GM23338 (cell line): ENCODE data around the gene RXRA. TPM values are rescaled to one million over a fixed set of nuclear protein-coding genes. Genes with fewer than 3 reads are reported as not detected.

ENCODE experiments used
- ATAC-seq: fragments of 200-7000 bp; cut with Tn5 transposase; 3 replicates; pipeline ENCODE4 v1.9.1; 2020
- DNase-seq: peaks from one replicate; pipeline ENCODE4 v3.0.0-alpha.2; 2015; ENCODE audit warnings: low spot score
- H2AFZ ChIP-seq: fragments of 200-600 bp; sonication (generic); 2 replicates; pipeline ENCODE4 v1.8.0; 2016; ENCODE audit warnings: antibody characterized with exemption, mild to moderate bottlenecking, moderate library complexity
- H3F3A ChIP-seq: fragments of 200-600 bp; sonication (generic); replicated peaks from 2 replicates; pipeline ENCODE4 v1.8.0; 2017; ENCODE audit warnings: antibody characterized with exemption, mixed run types, low read depth
- H3K27ac ChIP-seq: fragments of 200-600 bp; sonication (generic); 2 replicates; pipeline ENCODE4 v1.6.1; 2016; ENCODE audit warnings: low read depth
- H3K27me3 ChIP-seq: fragments of 200-600 bp; sonication (generic); 2 replicates; pipeline ENCODE4 v1.8.0; 2016; ENCODE audit warnings: mild to moderate bottlenecking, mixed run types, moderate library complexity; ENCODE audit not compliant: insufficient read depth
- H3K36me3 ChIP-seq: fragments of 200-600 bp; sonication (generic); 2 replicates; pipeline ENCODE4 v1.8.0; 2016; ENCODE audit warnings: mild to moderate bottlenecking; ENCODE audit not compliant: insufficient read depth
- H3K4me1 ChIP-seq: fragments of 200-600 bp; sonication (generic); 2 replicates; pipeline ENCODE4 v1.8.0; 2016; ENCODE audit warnings: mild to moderate bottlenecking, moderate library complexity; ENCODE audit not compliant: insufficient read depth
- H3K4me2 ChIP-seq: fragments of 200-600 bp; sonication (generic); 2 replicates; pipeline ENCODE4 v1.7.1; 2017; ENCODE audit warnings: mixed run types
- H3K4me3 ChIP-seq: fragments of 200-600 bp; sonication (generic); 2 replicates; pipeline ENCODE4 v1.6.1; 2016; ENCODE audit warnings: mixed run types
- H3K79me2 ChIP-seq: fragments of 200-600 bp; sonication (generic); replicated peaks from 2 replicates; pipeline ENCODE4 v1.8.0; 2017; ENCODE audit warnings: mild to moderate bottlenecking; ENCODE audit not compliant: insufficient read depth
- H3K9me2 ChIP-seq: fragments of 200-600 bp; sonication (generic); 2 replicates; pipeline ENCODE4 v1.8.0; 2017; ENCODE audit not compliant: insufficient read depth
- H4K20me1 ChIP-seq: fragments of 200-600 bp; sonication (generic); replicated peaks from 2 replicates; pipeline ENCODE4 v1.8.0; 2017; ENCODE audit warnings: mild to moderate bottlenecking; ENCODE audit not compliant: insufficient read depth
- H3K27ac Mint-ChIP-seq: 2 replicates; pipeline ENCODE4 v1.8.0; 2020; ENCODE audit warnings: inconsistent platforms, mild to moderate bottlenecking, moderate library complexity, mixed read lengths
- H3K27me3 Mint-ChIP-seq: 3 replicates; pipeline ENCODE4 v1.8.0; 2022; ENCODE audit warnings: low read depth, mild to moderate bottlenecking, moderate library complexity, mixed read lengths, inconsistent platforms; ENCODE audit not compliant: insufficient read depth, poor library complexity
- H3K36me3 Mint-ChIP-seq: 3 replicates; pipeline ENCODE4 v1.8.0; 2021; ENCODE audit warnings: low read depth, mild to moderate bottlenecking, inconsistent platforms, moderate library complexity, mixed read lengths
- H3K4me1 Mint-ChIP-seq: 3 replicates; pipeline ENCODE4 v1.8.0; 2020; ENCODE audit warnings: mild to moderate bottlenecking, inconsistent platforms, mixed read lengths
- H3K4me3 Mint-ChIP-seq: 3 replicates; pipeline ENCODE4 v1.8.0; 2021; ENCODE audit warnings: moderate library complexity, mild to moderate bottlenecking, inconsistent platforms, mixed read lengths
- H3K9me3 Mint-ChIP-seq: 3 replicates; pipeline ENCODE4 v1.8.0; 2020; ENCODE audit warnings: moderate library complexity, mild to moderate bottlenecking, inconsistent platforms, mixed read lengths
- CREB1 ChIP-seq: fragments of 250-450 bp; sonication (Bioruptor Pico); IDR thresholded peaks from 2 replicates; pipeline ENCODE4 v1.5.0; 2020; ENCODE audit warnings: low read depth, mild to moderate bottlenecking, moderate library complexity
- EZH2 ChIP-seq: fragments of 200-600 bp; sonication (generic); IDR thresholded peaks from one replicate; pipeline ENCODE4 v1.8.0; 2017; ENCODE audit warnings: antibody characterized with exemption, mild to moderate bottlenecking, low read depth; ENCODE audit not compliant: unreplicated experiment
- EZH2phosphoT487 ChIP-seq: fragments of 200-600 bp; sonication (generic); IDR thresholded peaks from one replicate; pipeline ENCODE4 v1.8.1; 2018; ENCODE audit warnings: antibody characterized with exemption; ENCODE audit not compliant: unreplicated experiment
- NANOG ChIP-seq: IDR thresholded peaks from 2 replicates; pipeline ENCODE4 v1.6.1; 2016; ENCODE audit warnings: antibody characterized with exemption, borderline replicate concordance
- POLR2AphosphoS5 ChIP-seq: IDR thresholded peaks from 2 replicates; pipeline ENCODE4 v1.6.1; 2016; ENCODE audit warnings: antibody characterized with exemption, low read depth
- STAT1 ChIP-seq: IDR thresholded peaks from one replicate; pipeline ENCODE4 v1.6.1; 2016; ENCODE audit warnings: antibody characterized with exemption; ENCODE audit not compliant: unreplicated experiment
- ZNF114 ChIP-seq: fragments of 250-450 bp; sonication (Bioruptor Pico); IDR thresholded peaks from 2 replicates; pipeline ENCODE4 v1.5.0; 2020; ENCODE audit warnings: mild to moderate bottlenecking, moderate library complexity
- polyA plus RNA-seq: library from polyadenylated mRNA; unstranded; fragments of >200 nt; fragmentation: Nextera tagmentation; extraction: Ambion mirVana; gene quantifications from 2 replicates; pipeline ENCODE4 v1.2.1, GENCODE V29; 2016
- total RNA-seq: library from RNA; depleted of rRNA; stranded (reverse); fragments of >200 nt; shearing (Covaris generic); gene quantifications from 2 replicates; pipeline ENCODE4 v1.2.3, GENCODE V29; 2014
- TF ChIP-seq, protein P1 (sequence below), 2 experiments: fragments of 200-600 bp in 1 of 2; sonication (generic) in 1 of 2; conservative IDR thresholded peaks; 2 replicates each; pipeline versions ENCODE4 v1.5.1 to v1.6.1; 2016 to 2017; ENCODE audit warnings: antibody characterized with exemption in 2 of 2, low read depth in 2 of 2, mild to moderate bottlenecking in 2 of 2, moderate library complexity in 1 of 2
- TF ChIP-seq, protein P2 (sequence below): fragments of 250-450 bp; sonication (Bioruptor Pico); IDR thresholded peaks from 2 replicates; pipeline ENCODE4 v1.5.0; 2020; ENCODE audit warnings: mild to moderate bottlenecking, moderate library complexity
- TF ChIP-seq, protein P3 (sequence below): IDR thresholded peaks from 2 replicates; pipeline ENCODE4 v1.6.1; 2016; ENCODE audit warnings: antibody characterized with exemption
- TF ChIP-seq, protein P4 (sequence below): IDR thresholded peaks from one replicate; pipeline ENCODE4 v1.6.1; 2018; ENCODE audit warnings: antibody characterized with exemption; ENCODE audit not compliant: unreplicated experiment

Gene RXRA
- total and polyA plus RNA-seq, 2 experiments from 2014 or later: 4.9 to 17.9 TPM

DNA sequence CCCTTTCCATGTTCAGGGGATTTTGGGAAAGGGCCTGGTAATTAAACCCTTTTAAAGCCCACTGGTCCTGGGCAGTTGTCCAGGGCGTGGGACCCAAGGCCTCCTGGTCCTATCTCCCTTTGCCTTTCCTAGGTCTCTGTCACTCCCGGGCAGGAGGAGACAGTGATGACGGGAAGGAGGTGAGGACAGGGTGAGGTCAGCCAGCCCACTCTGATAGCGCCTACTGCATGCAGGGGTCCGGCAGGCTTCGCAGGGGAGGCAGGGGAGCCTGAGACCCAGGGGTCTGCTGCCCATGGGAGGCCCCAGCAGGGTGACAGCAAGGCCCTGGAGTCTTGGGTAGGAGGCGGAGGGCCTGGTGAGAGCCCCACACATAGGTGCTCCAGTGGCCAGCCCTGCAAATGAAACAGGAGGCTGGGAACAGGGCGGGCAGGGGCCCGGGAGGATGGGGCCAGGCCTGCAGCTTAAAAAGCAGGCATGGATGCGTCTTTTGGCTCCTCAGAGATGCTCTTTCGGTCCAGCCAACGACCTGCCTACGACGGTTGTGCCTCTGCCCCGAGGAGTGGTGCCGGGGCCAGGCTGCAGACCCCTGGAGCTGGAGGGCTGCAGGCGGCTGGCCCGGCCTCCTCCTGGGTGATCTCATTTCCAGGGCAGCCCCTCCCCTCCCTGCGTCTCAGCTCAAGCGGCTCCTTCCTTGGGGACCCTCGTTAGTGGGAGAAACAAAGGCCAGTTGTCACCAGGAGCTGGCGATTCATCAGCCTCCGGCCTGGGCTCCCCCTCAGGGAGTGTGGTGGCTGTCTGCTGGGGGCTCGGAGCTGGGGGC, 6.7 kb upstream of the RXRA start:
- no peaks in the 10 kb centered on the region for H3K79me2 ChIP-seq
- H3K4me1 Mint-ChIP-seq: peaks cover 36% of the 10 kb centered on the region
- H3K27me3 ChIP-seq: no peaks in the 10 kb centered on the region
- ATAC-seq (peak; percentile 7; the same call in 1 of the 3 replicates), DNase-seq (no peak)
- no peak overlapping the region for H3K4me3 ChIP-seq
- peaks cover 11% of the 10 kb centered on the region for H3K4me1 ChIP-seq
- H3K36me3 ChIP-seq: no peaks in the 10 kb centered on the region
- no peak overlapping the region for H3K4me2 ChIP-seq
- H3K36me3 Mint-ChIP-seq: no peaks in the 10 kb centered on the region
- H3K27me3 Mint-ChIP-seq: peaks cover 8% of the 10 kb centered on the region
- H4K20me1 ChIP-seq: no peaks in the 10 kb centered on the region
- H3K9me2 ChIP-seq: no peaks in the 10 kb centered on the region
- H3K27ac Mint-ChIP-seq: no peak overlapping the region
- H3K9me3 Mint-ChIP-seq: no peaks in the 10 kb centered on the region
- H3F3A ChIP-seq: 0 out of 2 replicates have a peak, but pooled peaks cover 4% of the 10 kb centered on the region
- no peak overlapping the region for H2AFZ ChIP-seq
- no peak overlapping the region for H3K27ac ChIP-seq
- no peak overlapping the region for H3K4me3 Mint-ChIP-seq
- TF ChIP-seq EZH2 (no peak), EZH2phosphoT487 (no peak), NANOG (no peak), CREB1 (CRISPR knock-in tag) (no peak), ZNF114 (CRISPR knock-in tag) (no peak), POLR2AphosphoS5 (no peak), STAT1 (no peak)
- TF ChIP-seq, protein P1, sequence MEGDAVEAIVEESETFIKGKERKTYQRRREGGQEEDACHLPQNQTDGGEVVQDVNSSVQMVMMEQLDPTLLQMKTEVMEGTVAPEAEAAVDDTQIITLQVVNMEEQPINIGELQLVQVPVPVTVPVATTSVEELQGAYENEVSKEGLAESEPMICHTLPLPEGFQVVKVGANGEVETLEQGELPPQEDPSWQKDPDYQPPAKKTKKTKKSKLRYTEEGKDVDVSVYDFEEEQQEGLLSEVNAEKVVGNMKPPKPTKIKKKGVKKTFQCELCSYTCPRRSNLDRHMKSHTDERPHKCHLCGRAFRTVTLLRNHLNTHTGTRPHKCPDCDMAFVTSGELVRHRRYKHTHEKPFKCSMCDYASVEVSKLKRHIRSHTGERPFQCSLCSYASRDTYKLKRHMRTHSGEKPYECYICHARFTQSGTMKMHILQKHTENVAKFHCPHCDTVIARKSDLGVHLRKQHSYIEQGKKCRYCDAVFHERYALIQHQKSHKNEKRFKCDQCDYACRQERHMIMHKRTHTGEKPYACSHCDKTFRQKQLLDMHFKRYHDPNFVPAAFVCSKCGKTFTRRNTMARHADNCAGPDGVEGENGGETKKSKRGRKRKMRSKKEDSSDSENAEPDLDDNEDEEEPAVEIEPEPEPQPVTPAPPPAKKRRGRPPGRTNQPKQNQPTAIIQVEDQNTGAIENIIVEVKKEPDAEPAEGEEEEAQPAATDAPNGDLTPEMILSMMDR (conservative IDR thresholded peaks at IDR 0.05; ENCODE audit: low read depth in 2 of 2): no peak
- TF ChIP-seq, protein P2, sequence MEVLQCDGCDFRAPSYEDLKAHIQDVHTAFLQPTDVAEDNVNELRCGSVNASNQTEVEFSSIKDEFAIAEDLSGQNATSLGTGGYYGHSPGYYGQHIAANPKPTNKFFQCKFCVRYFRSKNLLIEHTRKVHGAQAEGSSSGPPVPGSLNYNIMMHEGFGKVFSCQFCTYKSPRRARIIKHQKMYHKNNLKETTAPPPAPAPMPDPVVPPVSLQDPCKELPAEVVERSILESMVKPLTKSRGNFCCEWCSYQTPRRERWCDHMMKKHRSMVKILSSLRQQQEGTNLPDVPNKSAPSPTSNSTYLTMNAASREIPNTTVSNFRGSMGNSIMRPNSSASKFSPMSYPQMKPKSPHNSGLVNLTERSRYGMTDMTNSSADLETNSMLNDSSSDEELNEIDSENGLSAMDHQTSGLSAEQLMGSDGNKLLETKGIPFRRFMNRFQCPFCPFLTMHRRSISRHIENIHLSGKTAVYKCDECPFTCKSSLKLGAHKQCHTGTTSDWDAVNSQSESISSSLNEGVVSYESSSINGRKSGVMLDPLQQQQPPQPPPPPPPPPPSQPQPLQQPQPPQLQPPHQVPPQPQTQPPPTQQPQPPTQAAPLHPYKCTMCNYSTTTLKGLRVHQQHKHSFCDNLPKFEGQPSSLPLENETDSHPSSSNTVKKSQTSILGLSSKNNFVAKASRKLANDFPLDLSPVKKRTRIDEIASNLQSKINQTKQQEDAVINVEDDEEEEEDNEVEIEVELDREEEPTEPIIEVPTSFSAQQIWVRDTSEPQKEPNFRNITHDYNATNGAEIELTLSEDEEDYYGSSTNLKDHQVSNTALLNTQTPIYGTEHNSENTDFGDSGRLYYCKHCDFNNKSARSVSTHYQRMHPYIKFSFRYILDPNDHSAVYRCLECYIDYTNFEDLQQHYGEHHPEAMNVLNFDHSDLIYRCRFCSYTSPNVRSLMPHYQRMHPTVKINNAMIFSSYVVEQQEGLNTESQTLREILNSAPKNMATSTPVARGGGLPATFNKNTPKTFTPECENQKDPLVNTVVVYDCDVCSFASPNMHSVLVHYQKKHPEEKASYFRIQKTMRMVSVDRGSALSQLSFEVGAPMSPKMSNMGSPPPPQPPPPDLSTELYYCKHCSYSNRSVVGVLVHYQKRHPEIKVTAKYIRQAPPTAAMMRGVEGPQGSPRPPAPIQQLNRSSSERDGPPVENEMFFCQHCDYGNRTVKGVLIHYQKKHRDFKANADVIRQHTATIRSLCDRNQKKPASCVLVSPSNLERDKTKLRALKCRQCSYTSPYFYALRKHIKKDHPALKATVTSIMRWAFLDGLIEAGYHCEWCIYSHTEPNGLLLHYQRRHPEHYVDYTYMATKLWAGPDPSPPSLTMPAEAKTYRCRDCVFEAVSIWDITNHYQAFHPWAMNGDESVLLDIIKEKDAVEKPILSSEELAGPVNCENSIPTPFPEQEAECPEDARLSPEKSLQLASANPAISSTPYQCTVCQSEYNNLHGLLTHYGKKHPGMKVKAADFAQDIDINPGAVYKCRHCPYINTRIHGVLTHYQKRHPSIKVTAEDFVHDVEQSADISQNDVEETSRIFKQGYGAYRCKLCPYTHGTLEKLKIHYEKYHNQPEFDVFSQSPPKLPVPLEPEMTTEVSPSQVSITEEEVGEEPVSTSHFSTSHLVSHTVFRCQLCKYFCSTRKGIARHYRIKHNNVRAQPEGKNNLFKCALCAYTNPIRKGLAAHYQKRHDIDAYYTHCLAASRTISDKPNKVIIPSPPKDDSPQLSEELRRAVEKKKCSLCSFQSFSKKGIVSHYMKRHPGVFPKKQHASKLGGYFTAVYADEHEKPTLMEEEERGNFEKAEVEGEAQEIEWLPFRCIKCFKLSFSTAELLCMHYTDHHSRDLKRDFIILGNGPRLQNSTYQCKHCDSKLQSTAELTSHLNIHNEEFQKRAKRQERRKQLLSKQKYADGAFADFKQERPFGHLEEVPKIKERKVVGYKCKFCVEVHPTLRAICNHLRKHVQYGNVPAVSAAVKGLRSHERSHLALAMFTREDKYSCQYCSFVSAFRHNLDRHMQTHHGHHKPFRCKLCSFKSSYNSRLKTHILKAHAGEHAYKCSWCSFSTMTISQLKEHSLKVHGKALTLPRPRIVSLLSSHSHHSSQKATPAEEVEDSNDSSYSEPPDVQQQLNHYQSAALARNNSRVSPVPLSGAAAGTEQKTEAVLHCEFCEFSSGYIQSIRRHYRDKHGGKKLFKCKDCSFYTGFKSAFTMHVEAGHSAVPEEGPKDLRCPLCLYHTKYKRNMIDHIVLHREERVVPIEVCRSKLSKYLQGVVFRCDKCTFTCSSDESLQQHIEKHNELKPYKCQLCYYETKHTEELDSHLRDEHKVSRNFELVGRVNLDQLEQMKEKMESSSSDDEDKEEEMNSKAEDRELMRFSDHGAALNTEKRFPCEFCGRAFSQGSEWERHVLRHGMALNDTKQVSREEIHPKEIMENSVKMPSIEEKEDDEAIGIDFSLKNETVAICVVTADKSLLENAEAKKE (CRISPR knock-in tag): no peak
- TF ChIP-seq, protein P3, sequence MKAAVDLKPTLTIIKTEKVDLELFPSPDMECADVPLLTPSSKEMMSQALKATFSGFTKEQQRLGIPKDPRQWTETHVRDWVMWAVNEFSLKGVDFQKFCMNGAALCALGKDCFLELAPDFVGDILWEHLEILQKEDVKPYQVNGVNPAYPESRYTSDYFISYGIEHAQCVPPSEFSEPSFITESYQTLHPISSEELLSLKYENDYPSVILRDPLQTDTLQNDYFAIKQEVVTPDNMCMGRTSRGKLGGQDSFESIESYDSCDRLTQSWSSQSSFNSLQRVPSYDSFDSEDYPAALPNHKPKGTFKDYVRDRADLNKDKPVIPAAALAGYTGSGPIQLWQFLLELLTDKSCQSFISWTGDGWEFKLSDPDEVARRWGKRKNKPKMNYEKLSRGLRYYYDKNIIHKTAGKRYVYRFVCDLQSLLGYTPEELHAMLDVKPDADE: no peak
- TF ChIP-seq, protein P4, sequence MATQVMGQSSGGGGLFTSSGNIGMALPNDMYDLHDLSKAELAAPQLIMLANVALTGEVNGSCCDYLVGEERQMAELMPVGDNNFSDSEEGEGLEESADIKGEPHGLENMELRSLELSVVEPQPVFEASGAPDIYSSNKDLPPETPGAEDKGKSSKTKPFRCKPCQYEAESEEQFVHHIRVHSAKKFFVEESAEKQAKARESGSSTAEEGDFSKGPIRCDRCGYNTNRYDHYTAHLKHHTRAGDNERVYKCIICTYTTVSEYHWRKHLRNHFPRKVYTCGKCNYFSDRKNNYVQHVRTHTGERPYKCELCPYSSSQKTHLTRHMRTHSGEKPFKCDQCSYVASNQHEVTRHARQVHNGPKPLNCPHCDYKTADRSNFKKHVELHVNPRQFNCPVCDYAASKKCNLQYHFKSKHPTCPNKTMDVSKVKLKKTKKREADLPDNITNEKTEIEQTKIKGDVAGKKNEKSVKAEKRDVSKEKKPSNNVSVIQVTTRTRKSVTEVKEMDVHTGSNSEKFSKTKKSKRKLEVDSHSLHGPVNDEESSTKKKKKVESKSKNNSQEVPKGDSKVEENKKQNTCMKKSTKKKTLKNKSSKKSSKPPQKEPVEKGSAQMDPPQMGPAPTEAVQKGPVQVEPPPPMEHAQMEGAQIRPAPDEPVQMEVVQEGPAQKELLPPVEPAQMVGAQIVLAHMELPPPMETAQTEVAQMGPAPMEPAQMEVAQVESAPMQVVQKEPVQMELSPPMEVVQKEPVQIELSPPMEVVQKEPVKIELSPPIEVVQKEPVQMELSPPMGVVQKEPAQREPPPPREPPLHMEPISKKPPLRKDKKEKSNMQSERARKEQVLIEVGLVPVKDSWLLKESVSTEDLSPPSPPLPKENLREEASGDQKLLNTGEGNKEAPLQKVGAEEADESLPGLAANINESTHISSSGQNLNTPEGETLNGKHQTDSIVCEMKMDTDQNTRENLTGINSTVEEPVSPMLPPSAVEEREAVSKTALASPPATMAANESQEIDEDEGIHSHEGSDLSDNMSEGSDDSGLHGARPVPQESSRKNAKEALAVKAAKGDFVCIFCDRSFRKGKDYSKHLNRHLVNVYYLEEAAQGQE: no peak
